HCT116 (cell line): ENCODE measurements around the gene MLX. TPM values are rescaled to one million over a fixed set of nuclear protein-coding genes. Genes with fewer than 3 reads are reported as not detected.

ENCODE experiments used
- ATAC-seq: fragments of 200-7000 bp; cut with Tn5 transposase; 2 replicates; pipeline ENCODE4 v1.9.1; 2020; ENCODE audit warnings: mild to moderate bottlenecking, moderate library complexity
- BruUV-seq: library from RNA; stranded (reverse); fragments of 400-500 nt; replicated peaks from 2 replicates; lab custom pipeline; 2021; lab: Mats Ljungman, UMichigan
- CTCF ChIA-PET: fragments of 300-600 bp; sonication (Branson Sonifier 250); formaldehyde crosslinking; loops from one replicate; lab custom pipeline; 2021; ENCODE audit warnings: antibody characterized with exemption; lab: Charles Lee
- POLR2A ChIA-PET: fragments of 300-600, 350-600 bp; sonication (Branson Sonifier 250); formaldehyde crosslinking; loops from one replicate; lab custom pipeline; 2021; ENCODE audit warnings: antibody characterized with exemption; lab: Charles Lee
- RAD21 ChIA-PET, 2 experiments: fragments of 300-600 bp; sonication (Branson Sonifier 250); formaldehyde crosslinking; loops; one replicate each; lab custom pipeline; 2023; ENCODE audit warnings: low total read pairs in 2 of 2; ENCODE audit not compliant: uncharacterized antibody in 2 of 2, unreplicated experiment in 2 of 2, low non-redundant PET in 1 of 2; lab: Charles Lee
- DNase-seq: peaks from one replicate; pipeline ENCODE4 v3.0.0-alpha.2; 2010; ENCODE audit warnings: low read depth, low spot score
- H2AFZ ChIP-seq: fragments of 200-600 bp; shearing (Covaris generic), sonication (generic); 2 replicates; pipeline ENCODE4 v1.6.1; 2017; ENCODE audit warnings: low read depth, mixed run types, mixed read lengths, antibody characterized with exemption, low read length; ENCODE audit not compliant: poor library complexity, severe bottlenecking
- H3K27ac ChIP-seq: 2 replicates; pipeline ENCODE4 v1.5.1; 2012; ENCODE audit warnings: low read depth, low read length
- H3K27me3 ChIP-seq: fragments of 200-600 bp; sonication (generic); 2 replicates; pipeline ENCODE4 v1.6.1; 2016; ENCODE audit warnings: mixed run types, low read length, mixed read lengths; ENCODE audit not compliant: insufficient read depth
- H3K36me3 ChIP-seq, 2 experiments: fragments of 200-500 bp in 1 of 2; fragments of 200-600 bp in 1 of 2; sonication (Bioruptor generic) in 1 of 2; sonication (generic) in 1 of 2; 2 replicates each; pipeline versions ENCODE4 v1.5.1 to v1.6.1; 2014 to 2016; ENCODE audit warnings: low read length in 2 of 2, inconsistent platforms in 1 of 2, mixed read lengths in 1 of 2, mixed run types in 1 of 2; ENCODE audit not compliant: insufficient read depth in 2 of 2, control insufficient read depth in 1 of 2
- H3K4me1 ChIP-seq, 2 experiments: fragments of 200-600 bp in 1 of 2; sonication (generic) in 1 of 2; 2 replicates each; pipeline versions ENCODE4 v1.5.1 to v1.6.1; 2012 to 2017; ENCODE audit warnings: low read length in 2 of 2, inconsistent platforms in 1 of 2, mild to moderate bottlenecking in 1 of 2, mixed read lengths in 1 of 2, mixed run types in 1 of 2, moderate library complexity in 1 of 2; ENCODE audit not compliant: insufficient read depth in 2 of 2, control insufficient read depth in 1 of 2
- H3K4me2 ChIP-seq: fragments of 200-600 bp; sonication (generic); 2 replicates; pipeline ENCODE4 v1.6.1; 2017; ENCODE audit warnings: mixed run types, low read length, mixed read lengths
- H3K4me3 ChIP-seq, 2 experiments: fragments of 200-600 bp in 1 of 2; sonication (generic) in 1 of 2; replicated peaks in 1 of 2; 2 replicates each; pipeline ENCODE4 v1.5.1; 2011 to 2016; ENCODE audit warnings: low read length in 2 of 2, control low read depth in 1 of 2, low read depth in 1 of 2, mild to moderate bottlenecking in 1 of 2, mixed read lengths in 1 of 2, mixed run types in 1 of 2
- H3K79me2 ChIP-seq: fragments of 200-600 bp; sonication (generic); 2 replicates; pipeline ENCODE4 v1.6.1; 2017; ENCODE audit warnings: mild to moderate bottlenecking, mixed run types, low read length, moderate library complexity, mixed read lengths; ENCODE audit not compliant: insufficient read depth
- H3K9ac ChIP-seq: fragments of 200-600 bp; sonication (generic); 2 replicates; pipeline ENCODE4 v1.6.1; 2016; ENCODE audit warnings: low read length, mixed read lengths
- H3K9me2 ChIP-seq: fragments of 200-600 bp; sonication (generic), shearing (Covaris generic); 2 replicates; pipeline ENCODE4 v1.6.1; 2017; ENCODE audit warnings: mixed run types, mild to moderate bottlenecking, moderate library complexity; ENCODE audit not compliant: insufficient read depth
- H3K9me3 ChIP-seq, 2 experiments: fragments of 200-500 bp in 1 of 2; fragments of 200-600 bp in 1 of 2; sonication (Bioruptor generic) in 1 of 2; sonication (generic) in 1 of 2; 2 replicates each; pipeline ENCODE4 v1.6.1; 2014 to 2017; ENCODE audit warnings: low read length in 2 of 2, mixed read lengths in 2 of 2, inconsistent platforms in 1 of 2, low read depth in 1 of 2, mild to moderate bottlenecking in 1 of 2, mixed run types in 1 of 2, moderate library complexity in 1 of 2; ENCODE audit not compliant: control insufficient read depth in 1 of 2, insufficient read depth in 1 of 2
- H4K20me1 ChIP-seq: fragments of 200-600 bp; sonication (generic), shearing (Covaris generic); 2 replicates; pipeline ENCODE4 v1.6.1; 2017; ENCODE audit warnings: mixed run types, mild to moderate bottlenecking, moderate library complexity; ENCODE audit not compliant: insufficient read depth
- CBX3 ChIP-seq: IDR thresholded peaks from 2 replicates; pipeline ENCODE4 v1.6.1; 2012; ENCODE audit warnings: low read depth
- EGR1 ChIP-seq: IDR thresholded peaks from 2 replicates; pipeline ENCODE4 v1.6.1; 2012; ENCODE audit warnings: low read depth
- EZH2 ChIP-seq: fragments of 200-600 bp; sonication (generic); IDR thresholded peaks from 2 replicates; pipeline ENCODE4 v1.6.1; 2017; ENCODE audit warnings: antibody characterized with exemption, mixed run types
- FOSL1 ChIP-seq: IDR thresholded peaks from 2 replicates; pipeline ENCODE4 v1.6.1; 2012; ENCODE audit warnings: low read depth
- POLR2A ChIP-seq: IDR thresholded peaks from 2 replicates; pipeline ENCODE4 v1.7.0; 2011; ENCODE audit warnings: borderline replicate concordance; ENCODE audit not compliant: insufficient read depth, insufficient read length; ENCODE audit errors: extremely low read depth
- POLR2AphosphoS5 ChIP-seq: IDR thresholded peaks from 2 replicates; pipeline ENCODE4 v1.6.1; 2011; ENCODE audit warnings: mild to moderate bottlenecking, low read depth, low read length, moderate library complexity
- RAD21 ChIP-seq: IDR thresholded peaks from 2 replicates; pipeline ENCODE4 v1.6.1; 2012; ENCODE audit warnings: low read depth, mild to moderate bottlenecking
- SP1 ChIP-seq: IDR thresholded peaks from 2 replicates; pipeline ENCODE4 v1.6.1; 2012; ENCODE audit warnings: low read depth
- TCF7L2 ChIP-seq: IDR thresholded peaks from 2 replicates; pipeline ENCODE4 v1.7.0; 2011; ENCODE audit warnings: borderline replicate concordance, inconsistent platforms; ENCODE audit not compliant: insufficient read depth, insufficient read length; ENCODE audit errors: extremely low read depth
- YY1 ChIP-seq: IDR thresholded peaks from 2 replicates; pipeline ENCODE4 v1.6.1; 2011; ENCODE audit warnings: low read length, low read depth, moderate library complexity, mild to moderate bottlenecking; ENCODE audit not compliant: insufficient replicate concordance; ENCODE audit errors: extremely low read depth
- intact Hi-C: fragments of 100-400 bp; cut with micrococcal nuclease; formaldehyde crosslinking; loops from 2 replicates; pipeline ENCODE4 v1.10.0; 2022
- total RNA-seq: library from RNA; stranded (reverse); gene quantifications from one replicate; pipeline ENCODE4 v1.2.1, GENCODE V29; 2021; ENCODE audit not compliant: unreplicated experiment
- TF ChIP-seq, protein P1 (sequence below): IDR thresholded peaks from 2 replicates; pipeline ENCODE4 v1.6.1; 2012
- TF ChIP-seq, protein P2 (sequence below): IDR thresholded peaks from 2 replicates; pipeline ENCODE4 v1.6.1; 2012
- TF ChIP-seq, protein P3 (sequence below), 3 experiments: fragments of 200-600 bp in 1 of 3; sonication (generic) in 1 of 3; IDR thresholded peaks in 2 of 3; conservative IDR thresholded peaks in 1 of 3; 2 replicates each; pipeline ENCODE4 v1.5.1; 2012 to 2017; ENCODE audit warnings: low read depth in 2 of 3, low read length in 2 of 3, antibody characterized with exemption in 1 of 3, borderline replicate concordance in 1 of 3, control low read depth in 1 of 3, mild to moderate bottlenecking in 1 of 3, mixed read lengths in 1 of 3, mixed run types in 1 of 3, moderate library complexity in 1 of 3; ENCODE audit not compliant: insufficient read depth in 1 of 3

Gene MLX
- total RNA-seq, 1 experiment from 2014 or later, result 47.9 TPM

DNA sequence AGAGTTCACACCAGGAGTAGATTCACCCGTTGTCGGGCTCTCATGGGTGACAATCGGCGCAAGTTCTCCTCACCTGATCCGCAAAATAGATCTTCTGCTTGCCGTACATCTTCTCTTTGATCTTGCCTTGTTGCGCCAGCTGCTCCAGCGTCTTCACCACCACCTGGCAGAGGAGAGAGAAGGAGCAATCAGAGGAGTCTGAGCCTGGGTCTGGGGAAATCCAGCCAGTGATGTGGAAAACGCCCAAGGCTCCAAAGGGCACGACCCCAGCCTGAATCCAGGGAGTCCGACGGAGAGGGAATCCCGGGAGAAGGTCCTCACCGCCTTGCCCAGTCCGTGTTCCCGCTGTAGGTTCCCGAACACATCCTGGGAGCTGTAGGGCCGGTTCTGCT, 10.2 kb downstream of the MLX start:
- POLR2A ChIA-PET, result interaction anchor here (1.4 to 2.0 kb wide), 3 partner anchors 10 to 196 kb away, joined by 5 to 13 read pairs (median 7); partner anchors contain the start of genes CCR10 and VPS25
- peaks cover 57% of the 10 kb centered on the region for H3K79me2 ChIP-seq
- BruUV-seq, result TSS peak; percentile 67
- ATAC-seq (peak; percentile 41), DNase-seq (no peak)
- H3K9me2 ChIP-seq, result no peaks in the 10 kb centered on the region
- intact Hi-C loops, result no loop called here
- TF ChIP-seq TCF7L2 (peak; percentile 31), EZH2 (no peak), RAD21 (no peak), POLR2A (no peak), EGR1 (no peak)
- TF ChIP-seq, protein P1, sequence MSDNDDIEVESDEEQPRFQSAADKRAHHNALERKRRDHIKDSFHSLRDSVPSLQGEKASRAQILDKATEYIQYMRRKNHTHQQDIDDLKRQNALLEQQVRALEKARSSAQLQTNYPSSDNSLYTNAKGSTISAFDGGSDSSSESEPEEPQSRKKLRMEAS, result peak; percentile 43; the same call in 1 of the 2 replicates
- no peaks in the 10 kb centered on the region for H3K27me3 ChIP-seq
- peak overlapping the region; percentile 99 for H3K9ac ChIP-seq
- H3K36me3 ChIP-seq, result peaks cover 22 to 38% of the 10 kb centered on the region in 2 experiments
- H4K20me1 ChIP-seq, result no peaks in the 10 kb centered on the region
- H3K4me2 ChIP-seq, result peak overlapping the region; percentile 94
- CTCF ChIA-PET, result interaction anchor here (1.2 to 4.4 kb wide), 10 partner anchors 7 to 421 kb away, joined by 3 to 136 read pairs (median 6); partner anchors contain the start of genes CNTNAP1, MLX, PLEKHH3 and RPL27
- H3K27ac ChIP-seq, result peak overlapping the region; percentile 95
- RAD21 ChIA-PET, result interaction anchor here in 1 of 2 experiments (2.6 kb wide), 1 partner anchor 103 kb away, joined by 25 read pairs; the partner anchor contains the start of gene CCR10
- no peaks in the 10 kb centered on the region for H3K9me3 ChIP-seq
- H2AFZ ChIP-seq, result no peak overlapping the region
- H3K4me1 ChIP-seq, result peaks cover 10 to 15% of the 10 kb centered on the region in 2 experiments
- H3K4me3 ChIP-seq, result peak overlapping the region; percentile 72 to 99

DNA sequence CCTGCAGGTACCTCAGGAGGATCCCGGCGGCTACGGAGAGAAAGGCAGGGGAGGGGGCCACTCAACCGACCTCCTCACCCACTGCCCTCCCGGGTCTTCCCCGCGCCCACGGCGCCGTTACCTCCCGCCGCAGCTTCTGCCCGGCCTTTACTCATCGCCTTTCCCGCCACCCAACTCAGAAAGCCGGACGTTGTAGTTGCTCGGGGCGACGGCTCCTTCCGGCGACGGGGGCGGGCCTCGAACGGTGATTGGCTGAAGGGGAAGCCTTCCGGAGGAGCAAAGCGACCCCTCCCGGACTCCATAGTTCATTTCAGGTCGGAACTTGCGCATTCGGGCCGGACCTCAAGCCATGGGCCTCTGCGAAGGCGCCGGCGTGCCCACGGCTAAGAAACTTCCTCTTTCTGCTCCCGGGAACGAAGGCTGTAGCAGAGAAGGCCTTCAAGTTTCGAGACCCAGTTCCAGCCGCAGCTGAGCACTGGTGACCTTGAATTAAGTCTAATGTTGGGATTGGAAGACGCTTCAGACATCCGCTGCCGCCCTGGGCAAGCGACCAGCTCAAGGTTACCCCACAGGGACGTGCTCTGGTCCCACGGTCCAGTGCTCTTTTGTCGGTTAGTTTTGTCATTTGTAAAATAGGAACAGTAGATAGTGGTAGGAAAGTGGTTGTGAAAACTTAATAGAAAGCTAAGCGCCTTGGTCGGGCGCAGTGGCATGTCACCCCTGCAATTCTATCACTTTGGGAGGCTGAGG, 10.8 kb downstream of the MLX start, which contains the start of gene PSMC3IP:
PSMC3IP (minus strand) TSS at position 198 of the 750 bp plus-strand sequence; CDS start at position 155, 43 bp downstream.
- Histone ChIP-seq H3K27me3 (no peaks in the 10 kb centered on the region), H4K20me1 (no peaks in the 10 kb centered on the region), H3K9me2 (no peaks in the 10 kb centered on the region), H3K9ac (peak within 1 kb of the TSS; percentile 99), H3K4me1 (peaks cover 10 to 15% of the 10 kb centered on the region in 2 experiments), H3K4me2 (peak within 1 kb of the TSS; percentile 94), H3K9me3 (no peaks in the 10 kb centered on the region), H3K79me2 (peaks cover 53% of the 10 kb centered on the region), H3K27ac (peak within 1 kb of the TSS; percentile 95), H2AFZ (peak within 1 kb of the TSS; percentile 53), H3K36me3 (peaks cover 21 to 34% of the 10 kb centered on the region in 2 experiments; a peak in 3 of 4 replicates), H3K4me3 (peak within 1 kb of the TSS; percentile 72 to 99)
- DNase-seq, result peak; percentile 87
- ATAC-seq, result peak; percentile 86
- RAD21 ChIA-PET, result interaction anchor here (0.8 to 2.6 kb wide), 10 partner anchors 32 to 246 kb away, joined by 3 to 25 read pairs (median 6); partner anchors contain the start of genes CCR10 (in 2 of the 2), BECN1 (in 1 of the 2), PLEKHH3 (in 1 of the 2) and RETREG3 (in 1 of the 2)
- BruUV-seq, result TSS peak; percentile 80
- CTCF ChIA-PET, result interaction anchor here (0.9 to 4.4 kb wide), 33 partner anchors 8 to 420 kb away, joined by 3 to 136 read pairs (median 4); partner anchors contain the start of genes CNTD1, CNTNAP1, COA3 and MLX
- POLR2A ChIA-PET, result interaction anchor here (0.9 to 2.0 kb wide), 12 partner anchors 8 to 195 kb away, joined by 3 to 13 read pairs (median 4); partner anchors contain the start of genes CCR10, MLX and VPS25
- intact Hi-C loops, result loop anchor here (1.0 kb wide), 4 partner anchors 102 to 360 kb away; partner anchors contain the start of gene BECN1
- no peak for TF ChIP-seq TCF7L2
- peak; percentile 71 for TF ChIP-seq EGR1
- TF ChIP-seq, protein P2, sequence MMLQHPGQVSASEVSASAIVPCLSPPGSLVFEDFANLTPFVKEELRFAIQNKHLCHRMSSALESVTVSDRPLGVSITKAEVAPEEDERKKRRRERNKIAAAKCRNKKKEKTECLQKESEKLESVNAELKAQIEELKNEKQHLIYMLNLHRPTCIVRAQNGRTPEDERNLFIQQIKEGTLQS, result no peak
- peak; percentile 87 for TF ChIP-seq SP1
- no peak for TF ChIP-seq FOSL1
- TF ChIP-seq POLR2AphosphoS5, result peak; percentile 87
- peak; percentile 87 for TF ChIP-seq POLR2A
- no peak for TF ChIP-seq CBX3
- TF ChIP-seq YY1, result no peak
- TF ChIP-seq, protein P3, sequence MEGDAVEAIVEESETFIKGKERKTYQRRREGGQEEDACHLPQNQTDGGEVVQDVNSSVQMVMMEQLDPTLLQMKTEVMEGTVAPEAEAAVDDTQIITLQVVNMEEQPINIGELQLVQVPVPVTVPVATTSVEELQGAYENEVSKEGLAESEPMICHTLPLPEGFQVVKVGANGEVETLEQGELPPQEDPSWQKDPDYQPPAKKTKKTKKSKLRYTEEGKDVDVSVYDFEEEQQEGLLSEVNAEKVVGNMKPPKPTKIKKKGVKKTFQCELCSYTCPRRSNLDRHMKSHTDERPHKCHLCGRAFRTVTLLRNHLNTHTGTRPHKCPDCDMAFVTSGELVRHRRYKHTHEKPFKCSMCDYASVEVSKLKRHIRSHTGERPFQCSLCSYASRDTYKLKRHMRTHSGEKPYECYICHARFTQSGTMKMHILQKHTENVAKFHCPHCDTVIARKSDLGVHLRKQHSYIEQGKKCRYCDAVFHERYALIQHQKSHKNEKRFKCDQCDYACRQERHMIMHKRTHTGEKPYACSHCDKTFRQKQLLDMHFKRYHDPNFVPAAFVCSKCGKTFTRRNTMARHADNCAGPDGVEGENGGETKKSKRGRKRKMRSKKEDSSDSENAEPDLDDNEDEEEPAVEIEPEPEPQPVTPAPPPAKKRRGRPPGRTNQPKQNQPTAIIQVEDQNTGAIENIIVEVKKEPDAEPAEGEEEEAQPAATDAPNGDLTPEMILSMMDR (IDR thresholded peaks at IDR 0.05 in 2 of 3, conservative IDR thresholded peaks at IDR 0.05 in 1 of 3; ENCODE audit: borderline replicate concordance in 1 of 3, insufficient read depth in 1 of 3, low read depth in 2 of 3, low read length in 2 of 3), result peak in 2 of 3 experiments; percentile 23 to 42; a peak in 2 of 6 replicates
